GM18498 (cell line): ENCODE results near the gene COP1.

Source experiments
- ATAC-seq: cut with Tn5 transposase; IDR thresholded peaks from one replicate; pipeline ENCODE4 v1.9.1; 2021; ENCODE audit warnings: mild to moderate bottlenecking, moderate library complexity; ENCODE audit not compliant: unreplicated experiment

Gene COP1

GRCh38 chr1:176201568-176201967, 5.5 kb downstream of the COP1 start:
- no peak for ATAC-seq

DNA sequence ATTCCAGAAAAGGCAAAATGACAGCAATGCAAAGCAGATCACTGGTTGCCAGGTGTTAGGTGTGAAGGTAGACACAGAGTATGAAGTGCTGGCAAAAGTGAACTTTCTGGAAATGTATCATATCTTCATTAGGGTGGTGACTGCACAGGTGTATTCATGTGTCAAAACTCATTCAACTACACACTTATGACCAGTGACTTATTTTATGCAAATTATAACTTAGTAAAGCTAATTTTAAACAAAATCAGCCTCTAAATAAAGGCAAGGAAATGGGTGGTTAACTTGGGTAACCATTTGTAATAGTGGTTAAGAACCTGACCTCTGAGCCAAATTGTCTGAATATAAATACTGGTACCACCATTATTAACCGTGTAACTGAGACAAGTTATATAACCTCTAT, 7.4 kb downstream of the COP1 start:
- ATAC-seq = no peak

DNA sequence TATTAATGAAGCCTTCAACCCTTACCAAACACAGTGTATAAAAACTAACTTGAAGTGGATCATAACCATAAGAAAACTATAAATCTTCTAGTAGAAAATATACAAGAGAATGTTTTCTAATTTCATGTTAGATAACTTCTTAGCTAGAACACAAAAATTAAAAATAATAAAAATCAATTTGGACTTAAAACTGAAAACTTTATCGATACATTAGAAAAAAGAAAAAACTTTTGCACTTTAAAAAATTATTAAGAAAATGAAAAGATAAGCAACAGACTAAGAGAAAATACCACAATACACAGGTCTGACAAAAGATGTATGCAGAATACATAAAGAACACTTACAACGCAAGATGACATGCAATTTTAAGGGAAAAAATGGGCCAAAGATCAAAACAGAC, 8.7 kb downstream of the COP1 start:
- ATAC-seq = no peak

DNA sequence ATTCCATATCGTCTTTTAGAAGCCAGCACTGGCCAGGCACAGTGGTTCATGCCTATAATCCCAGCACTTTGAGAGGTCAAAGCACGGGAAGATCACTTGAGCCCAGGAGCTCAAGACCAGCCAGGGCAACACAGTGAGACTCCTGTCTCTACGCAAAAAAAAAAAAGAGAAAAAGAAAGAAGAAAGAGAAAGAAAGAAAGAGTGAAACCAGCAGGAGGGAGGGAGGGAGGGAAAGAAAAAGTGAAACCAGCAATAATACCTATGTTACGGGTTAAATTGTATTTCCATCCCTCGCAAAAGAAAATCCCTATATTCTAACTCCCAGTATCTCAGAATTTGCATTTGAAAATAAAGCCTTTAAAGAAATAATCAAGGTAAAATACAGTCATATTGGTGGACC, 10.4 kb downstream of the COP1 start:
- no peak for ATAC-seq

DNA sequence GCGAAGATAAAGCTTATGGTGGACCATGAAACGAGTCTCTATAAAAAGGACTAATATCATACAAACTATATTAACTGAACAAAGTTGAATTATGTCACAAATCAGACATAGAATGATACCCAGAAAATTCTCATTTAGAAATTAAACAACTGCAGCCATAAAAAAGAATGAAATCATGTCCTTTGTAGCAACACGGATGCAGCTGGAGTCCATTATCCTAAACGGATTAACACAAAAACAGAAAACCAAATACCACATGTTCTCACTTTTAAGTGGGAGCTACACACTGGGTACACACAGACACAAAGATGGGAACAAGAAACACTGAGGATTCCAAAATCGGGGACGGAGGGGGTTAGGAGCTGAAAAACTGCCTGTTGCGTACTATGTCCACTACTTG, 11.5 kb downstream of the COP1 start:
- ATAC-seq = no peak

DNA sequence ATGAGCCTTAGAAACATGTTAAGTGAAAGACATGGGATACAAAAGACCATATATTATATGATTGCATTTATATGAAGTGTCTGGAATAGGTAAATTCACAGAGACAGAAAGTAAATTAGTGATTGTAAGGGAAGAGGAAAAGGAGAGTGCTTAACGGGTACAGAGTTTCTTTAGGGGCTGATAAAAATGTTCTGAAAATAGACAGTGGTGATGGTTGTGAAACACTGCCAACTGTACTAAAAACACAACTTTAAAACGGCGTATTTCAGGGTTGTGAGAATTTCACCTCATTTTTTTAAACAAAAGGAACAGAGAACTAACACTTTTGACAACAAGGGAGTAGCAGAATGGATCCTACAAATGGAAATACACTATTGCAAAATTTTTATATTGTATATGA, 13.4 kb downstream of the COP1 start:
- no peak for ATAC-seq

- peak; percentile 94 for ATAC-seq
Observed at GRCh38 chr1:176193023-176193422, 14.1 kb downstream of the COP1 start.

GRCh38 chr1:176188604-176189003, 18.5 kb downstream of the COP1 start:
- ATAC-seq = no peak

- no peak for ATAC-seq
Observed at GRCh38 chr1:176187001-176187400, 20.1 kb downstream of the COP1 start.

DNA sequence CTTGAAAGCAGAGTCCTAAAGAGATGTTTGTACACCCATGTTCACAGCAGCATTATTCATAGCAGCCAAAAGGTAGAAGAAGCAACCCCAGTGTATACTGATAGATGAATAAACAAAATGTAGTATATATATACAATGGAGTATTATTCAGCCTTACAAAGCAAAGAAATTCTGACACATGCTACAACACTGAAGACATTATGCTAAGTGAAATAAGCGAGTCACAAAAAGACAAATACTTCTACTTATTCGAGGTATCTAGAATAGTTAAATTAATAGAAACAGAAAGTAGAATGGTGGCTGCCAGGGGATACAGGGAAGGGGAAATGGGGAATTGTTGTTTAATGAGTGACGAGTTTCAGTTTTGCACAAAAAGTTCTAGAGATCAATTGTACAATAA, 23.5 kb downstream of the COP1 start:
- peak; percentile 68 for ATAC-seq

- peak; percentile 15 for ATAC-seq
Observed at GRCh38 chr1:176178316-176178715, 28.8 kb downstream of the COP1 start.

- ATAC-seq = peak; percentile 96
Observed at GRCh38 chr1:176177764-176178163, 29.3 kb downstream of the COP1 start.

- ATAC-seq = no peak
Observed at GRCh38 chr1:176174108-176174507, 33.0 kb downstream of the COP1 start.

DNA sequence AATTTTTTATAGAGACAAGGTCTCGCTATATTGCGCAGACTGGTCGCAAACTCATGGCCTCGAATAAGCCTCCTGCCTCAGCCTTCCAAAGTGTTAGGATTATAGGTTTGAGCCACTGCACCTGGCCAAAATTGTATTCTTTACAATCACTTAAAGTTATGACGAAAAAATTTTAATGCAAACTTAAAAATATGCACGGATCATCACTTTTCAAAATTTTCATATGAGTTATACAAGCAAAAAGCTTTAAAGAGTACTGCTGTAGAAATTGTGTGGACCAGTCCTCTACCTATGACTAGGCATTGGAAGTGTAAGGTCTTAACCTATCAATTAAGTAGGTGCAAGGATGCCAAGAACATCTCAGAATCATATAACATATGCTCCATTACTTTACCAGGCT, 34.9 kb downstream of the COP1 start:
- no peak for ATAC-seq

GRCh38 chr1:176167210-176167609, 39.9 kb downstream of the COP1 start:
- no peak for ATAC-seq

DNA sequence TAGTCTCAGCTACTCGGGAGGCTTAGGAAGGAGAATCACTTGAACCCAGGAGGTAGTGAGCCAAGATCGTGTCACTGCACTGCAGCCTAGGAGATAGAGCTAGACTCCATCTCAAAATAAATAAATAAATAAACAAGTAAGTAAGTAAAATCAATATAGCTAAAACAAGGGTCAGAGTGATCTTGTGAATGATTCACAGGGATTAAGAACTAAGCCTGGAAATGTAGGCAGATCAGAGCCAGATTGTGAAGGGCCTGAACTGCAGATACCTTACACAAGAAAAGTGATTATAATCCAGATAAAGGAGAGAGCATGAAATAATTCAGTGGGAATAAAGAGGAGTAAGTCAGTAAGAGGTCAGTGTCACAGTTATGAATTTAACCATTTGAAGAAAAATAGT, 41.5 kb downstream of the COP1 start:
- no peak for ATAC-seq

GRCh38 chr1:176164014-176164678, 42.9 kb downstream of the COP1 start:
- ATAC-seq = no peak

GRCh38 chr1:176159993-176160392, 47.1 kb downstream of the COP1 start:
- no peak for ATAC-seq

GRCh38 chr1:176157995-176158394, 49.1 kb downstream of the COP1 start:
- no peak for ATAC-seq

DNA sequence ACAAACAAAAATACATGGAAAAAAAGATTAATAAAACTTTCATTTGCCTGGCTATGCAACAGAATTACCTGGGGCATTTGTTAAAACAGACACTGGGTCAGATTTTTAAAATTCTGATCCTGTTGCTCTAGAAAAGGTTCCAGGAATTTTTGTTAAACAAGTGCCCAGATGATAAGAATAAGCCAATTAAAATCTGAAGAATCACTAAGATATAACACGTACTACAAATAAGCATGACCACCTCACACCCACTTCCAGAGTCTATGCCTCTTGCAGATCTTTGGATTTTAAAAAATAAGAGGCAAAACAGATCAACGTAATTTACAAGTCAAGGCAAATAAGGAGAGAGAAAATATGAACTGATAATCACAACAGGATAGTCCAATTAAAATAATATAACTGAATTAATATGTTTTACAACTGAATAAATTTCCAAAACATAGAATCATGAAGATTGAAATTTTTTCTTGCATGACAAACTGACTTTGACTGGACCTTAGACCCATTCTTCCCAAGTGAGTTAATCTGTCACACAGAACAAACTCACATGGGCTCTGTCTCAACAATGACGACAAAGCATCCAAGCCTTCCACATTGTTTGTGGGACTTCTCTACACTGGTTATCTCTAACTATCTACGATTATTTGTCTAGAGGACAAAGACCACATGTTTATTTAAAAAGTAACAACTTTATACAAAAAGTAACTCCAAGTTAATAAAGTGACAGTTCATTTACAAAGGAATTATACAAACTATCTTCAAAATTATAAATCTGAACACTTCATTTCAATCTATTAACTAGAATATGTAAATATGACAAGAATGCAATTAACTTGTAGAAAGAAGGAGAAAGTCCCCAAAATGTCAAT, 56.9 kb downstream of the COP1 start:
- no peak for ATAC-seq

DNA sequence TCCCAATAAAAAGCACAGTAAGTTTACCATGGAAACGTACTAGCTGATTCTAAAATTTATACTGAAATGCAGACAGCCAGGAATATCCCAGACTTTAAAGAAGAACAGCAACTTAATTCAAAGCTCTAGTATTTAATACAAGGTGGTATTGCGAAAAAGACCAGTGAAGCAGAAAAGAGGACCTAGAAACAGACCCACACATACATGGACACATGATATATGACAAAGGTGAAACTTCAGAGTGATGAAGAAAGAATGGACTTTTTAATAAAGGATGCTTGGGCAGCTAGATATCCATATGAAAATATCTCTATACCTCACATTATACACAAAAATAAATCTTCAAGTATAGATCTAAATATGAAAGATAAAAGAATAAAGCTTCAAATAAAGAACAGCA, 62.6 kb downstream of the COP1 start:
- no peak for ATAC-seq

DNA sequence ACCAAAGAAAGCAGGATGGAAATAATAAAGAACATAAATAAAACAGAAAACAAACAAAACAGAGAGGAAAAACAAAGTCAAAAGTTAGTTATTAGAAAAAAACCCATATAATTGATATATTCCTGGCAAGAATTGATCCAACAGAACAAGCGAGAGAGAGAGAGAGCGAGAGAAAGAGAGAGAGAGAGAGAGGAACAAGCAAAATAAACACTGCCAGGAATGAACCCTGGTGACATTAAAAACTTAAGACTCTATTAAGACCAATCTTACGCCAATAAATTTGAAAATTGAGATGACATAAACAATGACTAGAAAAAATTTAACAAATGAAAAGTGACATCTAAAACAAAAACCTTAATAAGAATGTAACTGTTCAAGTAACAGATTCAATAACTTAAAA, 64.1 kb downstream of the COP1 start:
- no peak for ATAC-seq
